ENCODE data around the gene ME2. TPM values are rescaled to one million over a fixed set of nuclear protein-coding genes. Genes with fewer than 3 reads are reported as not detected.

Gene ME2
- total RNA-seq, 1 experiment from 2014 or later, result 49.4 TPM

DNA sequence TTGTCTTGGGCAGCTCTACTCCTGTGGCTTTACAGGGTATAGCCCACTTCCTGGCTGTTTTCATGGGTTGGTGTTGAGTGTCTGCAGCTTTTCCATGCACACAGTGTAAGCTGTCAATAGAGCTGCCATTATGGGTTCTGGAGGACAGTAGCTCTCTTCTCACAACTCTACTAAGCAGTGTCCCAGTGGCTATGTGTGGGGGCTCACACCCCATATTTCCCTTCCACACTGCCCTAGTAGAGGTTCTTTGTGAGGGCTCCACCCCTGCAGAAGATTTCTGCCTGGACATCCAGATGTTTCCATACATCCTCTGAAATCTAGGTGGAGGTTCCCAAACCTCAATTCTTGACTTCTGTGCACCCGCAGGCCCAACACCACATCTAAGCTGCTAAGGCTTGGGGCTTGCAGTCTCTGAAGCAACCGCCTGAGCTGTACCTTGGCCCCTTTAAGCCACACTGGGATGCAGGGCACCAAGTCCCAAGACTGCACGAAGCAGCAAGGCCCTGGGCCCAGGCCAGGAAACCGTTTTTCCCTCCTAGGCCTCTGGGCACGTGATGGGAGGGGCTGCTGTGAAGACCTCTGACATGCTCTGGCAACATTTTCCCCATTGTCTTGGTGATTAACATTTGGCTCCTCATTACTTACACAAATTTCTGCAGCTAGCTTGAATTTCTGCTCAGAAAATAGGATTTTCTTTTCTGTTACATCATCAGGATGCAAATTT is 98.3 kb downstream of the ME2 start:
- H3K27me3 Mint-ChIP-seq (ENCODE audit: low read depth), result no peaks in the 10 kb centered on the region
- TF ChIP-seq, protein P1, sequence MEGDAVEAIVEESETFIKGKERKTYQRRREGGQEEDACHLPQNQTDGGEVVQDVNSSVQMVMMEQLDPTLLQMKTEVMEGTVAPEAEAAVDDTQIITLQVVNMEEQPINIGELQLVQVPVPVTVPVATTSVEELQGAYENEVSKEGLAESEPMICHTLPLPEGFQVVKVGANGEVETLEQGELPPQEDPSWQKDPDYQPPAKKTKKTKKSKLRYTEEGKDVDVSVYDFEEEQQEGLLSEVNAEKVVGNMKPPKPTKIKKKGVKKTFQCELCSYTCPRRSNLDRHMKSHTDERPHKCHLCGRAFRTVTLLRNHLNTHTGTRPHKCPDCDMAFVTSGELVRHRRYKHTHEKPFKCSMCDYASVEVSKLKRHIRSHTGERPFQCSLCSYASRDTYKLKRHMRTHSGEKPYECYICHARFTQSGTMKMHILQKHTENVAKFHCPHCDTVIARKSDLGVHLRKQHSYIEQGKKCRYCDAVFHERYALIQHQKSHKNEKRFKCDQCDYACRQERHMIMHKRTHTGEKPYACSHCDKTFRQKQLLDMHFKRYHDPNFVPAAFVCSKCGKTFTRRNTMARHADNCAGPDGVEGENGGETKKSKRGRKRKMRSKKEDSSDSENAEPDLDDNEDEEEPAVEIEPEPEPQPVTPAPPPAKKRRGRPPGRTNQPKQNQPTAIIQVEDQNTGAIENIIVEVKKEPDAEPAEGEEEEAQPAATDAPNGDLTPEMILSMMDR (conservative IDR thresholded peaks at IDR 0.05), result no peak

More for the DNA sequence above, 98.3 kb downstream of the ME2 start:
- Histone ChIP-seq H3K4me2 (ENCODE audit: insufficient read depth, insufficient read length, low read length) (no peak overlapping the region), H4K8ac (replicated peaks; ENCODE audit: insufficient read length, low read depth, low read length) (no peak overlapping the region), H4K20me1 (ENCODE audit: control insufficient read depth, insufficient read depth, insufficient read length) (no peaks in the 10 kb centered on the region), H2AFZ (ENCODE audit: low read length) (no peak overlapping the region), H3K9me3 (ENCODE audit: control insufficient read depth, low read depth, low read length) (peaks cover 7% of the 10 kb centered on the region), H3T11ph (ENCODE audit: low read length) (no peak overlapping the region), H2BK12ac (ENCODE audit: insufficient read length, low read depth, low read length) (no peak overlapping the region), H3K79me1 (ENCODE audit: insufficient read depth, low read depth, low read length, poor library complexity, severe bottlenecking) (no peaks in the 10 kb centered on the region), H4K5ac (ENCODE audit: insufficient read length, low read depth, low read length) (no peak overlapping the region), H3K27me3 (ENCODE audit: insufficient read depth, low read length) (no peaks in the 10 kb centered on the region), H3K23ac (ENCODE audit: insufficient read length, low read depth, low read length) (no peak overlapping the region), H3K27ac (ENCODE audit: insufficient read length, low read depth, low read length) (no peak overlapping the region), H4K91ac (ENCODE audit: insufficient read length, low read depth, low read length) (no peak overlapping the region), H2BK120ac (ENCODE audit: low read depth, low read length, poor library complexity, severe bottlenecking) (no peak overlapping the region), H3K14ac (ENCODE audit: insufficient read depth, low read length) (no peak overlapping the region), H3K4me1 (ENCODE audit: insufficient read depth, low read length) (no peaks in the 10 kb centered on the region), H3K9ac (ENCODE audit: extremely low read depth, insufficient read length, low read length) (no peak overlapping the region), H3K56ac (ENCODE audit: insufficient read length, low read depth, low read length) (no peak overlapping the region), H3K18ac (ENCODE audit: insufficient read length, low read depth, low read length) (no peak overlapping the region), H3K79me2 (ENCODE audit: insufficient read depth, low read length) (no peaks in the 10 kb centered on the region), H2BK15ac (ENCODE audit: low read depth, low read length) (no peak overlapping the region), H2BK5ac (ENCODE audit: insufficient read length, low read length) (no peak overlapping the region), H3K23me2 (ENCODE audit: insufficient read length, low read depth, low read length, poor library complexity, severe bottlenecking) (no peaks in the 10 kb centered on the region), H2AK5ac (ENCODE audit: insufficient read length, low read length) (no peak overlapping the region), H2BK20ac (ENCODE audit: low read depth, low read length, poor library complexity, severe bottlenecking) (no peak overlapping the region), H3K4ac (ENCODE audit: low read depth, low read length) (no peak overlapping the region)
- Mint-ChIP-seq H3K9me3 (peaks cover 25% of the 10 kb centered on the region in 2 experiments), H3K4me1 (no peaks in the 10 kb centered on the region), H3K27ac (no peak overlapping the region), H3K4me3 (no peak overlapping the region), H3K36me3 (ENCODE audit: insufficient read depth in 1 of 3, low read depth in 3 of 3) (peaks cover 42 to 49% (median 45%) of the 10 kb centered on the region in 3 experiments)
- no CpG with 5 or more reads among the region's 5 CpGs for WGBS (ENCODE audit: extremely low coverage, insufficient read length, low lambda C conversion rate)
- DNase-seq, result no peak

All from H9 (cell line).